NCI-H128 (cell line): ENCODE data around the gene OR6B1.
"Not testable (repeated sequence)": the region's sequence is repeated elsewhere in the genome, so short reads cannot be mapped to it uniquely, and the experiment has no call there.

Experiments
- DNase-seq: peaks from one replicate; lab custom pipeline; 2025; ENCODE audit not compliant: unreplicated experiment; lab: John Stamatoyannopoulos, UW

Gene OR6B1

DNA sequence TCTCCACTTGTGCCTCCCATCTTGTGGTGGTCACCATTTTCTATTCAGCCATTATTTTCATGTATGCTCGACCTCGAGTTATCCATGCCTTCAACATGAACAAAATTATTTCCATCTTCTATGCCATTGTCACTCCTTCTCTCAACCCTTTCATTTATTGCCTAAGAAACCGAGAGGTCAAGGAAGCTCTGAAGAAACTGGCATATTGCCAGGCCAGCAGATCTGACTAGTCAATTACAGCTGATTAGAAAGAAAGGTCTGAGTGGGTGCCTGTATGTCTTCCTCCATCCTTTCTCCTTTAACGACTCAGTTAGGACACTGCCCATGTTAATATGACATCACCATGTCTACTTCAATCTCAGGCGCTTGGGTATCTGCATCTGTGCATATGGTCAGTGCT, 4.6 kb downstream of the OR6B1 start:
- no peak for DNase-seq

GRCh38 chr7:144006029-144006691, 6.0 kb downstream of the OR6B1 start:
- no peak for DNase-seq

- DNase-seq: no peak
These were observed 6.5 kb downstream of the OR6B1 start for GRCh38 chr7:144006692-144007042.

DNA sequence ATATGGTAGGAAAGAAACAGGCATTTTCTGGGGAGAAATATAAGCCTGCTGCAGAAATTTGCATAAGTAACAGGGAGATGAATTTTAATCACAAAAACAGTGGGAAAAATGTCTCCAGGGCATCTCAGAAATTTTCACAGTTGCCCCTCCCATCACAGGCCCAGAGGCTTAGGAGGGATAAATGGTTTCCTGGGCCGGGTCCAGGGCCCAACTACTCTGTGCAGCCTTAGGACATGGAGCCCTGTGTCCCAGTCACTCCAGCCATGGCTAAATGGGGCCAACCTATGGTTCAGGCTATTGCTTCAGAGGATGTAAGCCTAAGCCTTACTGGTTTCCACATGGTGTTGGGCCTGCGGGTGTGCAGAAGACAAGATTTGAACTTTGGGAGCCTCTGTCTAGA, 9.2 kb downstream of the OR6B1 start:
- DNase-seq: no peak

DNA sequence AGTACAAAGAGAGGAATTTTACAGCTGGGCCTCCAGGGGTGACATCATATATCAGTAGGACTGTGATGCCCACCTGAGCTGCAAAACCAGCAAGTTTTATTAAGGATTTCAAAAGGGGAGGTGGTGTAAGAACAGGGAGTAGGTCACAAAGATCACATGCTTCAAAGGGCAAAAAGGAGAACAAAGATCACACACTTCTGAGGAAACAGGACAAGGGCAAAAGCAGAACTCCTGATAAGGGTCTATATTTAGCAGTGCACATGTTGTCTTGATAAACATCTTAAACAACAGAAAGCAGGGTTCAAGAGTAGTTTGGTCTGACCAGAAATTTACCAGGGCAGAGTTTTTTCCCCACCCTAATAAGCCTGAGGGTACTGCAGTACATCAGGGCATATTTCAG, 9.9 kb downstream of the OR6B1 start:
- not testable (repeated sequence) for DNase-seq

GRCh38 chr7:144010821-144011220, 10.7 kb downstream of the OR6B1 start:
- DNase-seq: not testable (repeated sequence)

DNA sequence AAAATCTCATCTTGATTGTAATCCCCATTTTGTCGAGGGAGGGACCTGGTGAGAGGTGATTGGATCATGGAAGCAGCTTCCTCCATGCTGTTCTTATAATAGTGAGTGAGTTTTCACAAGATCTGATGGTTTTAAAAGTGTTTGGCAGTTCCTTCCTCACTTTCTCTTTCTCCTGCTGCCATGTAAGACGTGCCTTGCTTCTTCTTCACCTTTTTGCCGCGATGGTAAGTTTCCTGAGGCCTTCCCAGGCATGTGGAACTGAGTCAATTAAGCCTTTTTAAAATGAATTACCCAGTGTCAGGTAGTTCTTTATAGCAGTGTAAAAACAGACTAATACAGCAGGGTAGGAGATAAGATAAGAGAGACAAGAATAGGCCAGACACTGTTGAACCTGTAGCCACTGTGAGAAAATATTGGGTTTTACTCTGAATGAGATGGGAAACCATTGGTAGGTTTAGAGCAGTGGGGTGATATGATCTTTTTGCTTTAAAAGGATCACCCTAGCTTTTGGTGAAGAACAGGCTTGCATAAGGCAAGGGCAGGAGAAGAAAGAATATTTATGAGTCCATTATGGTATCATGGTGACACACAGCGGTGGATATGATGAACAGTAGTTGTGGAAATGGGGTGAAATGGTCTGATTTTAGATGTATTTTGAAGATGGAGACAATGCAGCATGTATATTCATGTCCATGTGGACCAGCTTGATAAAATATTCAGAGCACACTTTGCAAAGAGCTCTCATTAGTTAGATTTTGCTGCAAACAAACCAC, 11.5 kb downstream of the OR6B1 start:
- no peak for DNase-seq

GRCh38 chr7:144018065-144018464, 17.9 kb downstream of the OR6B1 start:
- no peak for DNase-seq

DNA sequence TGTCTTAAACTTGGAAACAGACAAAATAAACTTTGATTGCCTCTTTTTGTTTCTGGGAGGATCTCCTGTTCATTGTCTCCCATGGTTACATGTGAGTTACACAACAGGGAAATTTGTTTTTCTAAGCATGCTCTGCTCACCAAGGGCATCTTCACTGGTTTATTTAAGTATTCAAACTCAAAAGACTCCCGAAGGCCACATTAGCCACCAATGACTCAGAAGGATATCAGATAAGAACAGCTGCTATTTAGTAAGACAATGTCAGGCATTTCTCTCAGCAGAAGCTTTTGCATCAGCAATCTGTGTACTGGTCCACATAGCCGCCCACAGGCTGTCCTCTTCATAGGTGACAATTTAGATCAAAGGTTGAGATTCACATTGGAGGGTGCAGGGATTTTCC, 19.3 kb downstream of the OR6B1 start:
- DNase-seq: no peak

DNA sequence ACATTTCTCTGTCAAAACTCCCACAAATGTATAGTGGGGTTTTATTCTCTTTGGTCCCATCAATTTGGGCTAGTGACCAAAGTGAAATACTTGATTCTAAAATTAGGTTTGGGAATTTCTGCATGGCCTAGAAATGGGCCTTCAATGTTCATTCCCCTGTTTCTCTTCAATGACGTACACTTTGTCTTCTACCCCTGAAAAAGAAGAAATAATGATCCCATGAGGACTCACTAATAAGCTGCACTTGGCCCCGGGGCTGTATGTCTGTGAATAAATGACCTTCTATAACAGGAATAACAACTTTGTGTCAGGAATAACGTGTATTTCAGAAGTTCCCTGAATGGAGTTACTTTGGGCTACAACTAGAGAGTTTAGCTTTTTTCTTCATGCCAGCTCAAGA, 20.2 kb downstream of the OR6B1 start:
- no peak for DNase-seq

GRCh38 chr7:144022169-144022568, 22.0 kb downstream of the OR6B1 start:
- DNase-seq: no peak

DNA sequence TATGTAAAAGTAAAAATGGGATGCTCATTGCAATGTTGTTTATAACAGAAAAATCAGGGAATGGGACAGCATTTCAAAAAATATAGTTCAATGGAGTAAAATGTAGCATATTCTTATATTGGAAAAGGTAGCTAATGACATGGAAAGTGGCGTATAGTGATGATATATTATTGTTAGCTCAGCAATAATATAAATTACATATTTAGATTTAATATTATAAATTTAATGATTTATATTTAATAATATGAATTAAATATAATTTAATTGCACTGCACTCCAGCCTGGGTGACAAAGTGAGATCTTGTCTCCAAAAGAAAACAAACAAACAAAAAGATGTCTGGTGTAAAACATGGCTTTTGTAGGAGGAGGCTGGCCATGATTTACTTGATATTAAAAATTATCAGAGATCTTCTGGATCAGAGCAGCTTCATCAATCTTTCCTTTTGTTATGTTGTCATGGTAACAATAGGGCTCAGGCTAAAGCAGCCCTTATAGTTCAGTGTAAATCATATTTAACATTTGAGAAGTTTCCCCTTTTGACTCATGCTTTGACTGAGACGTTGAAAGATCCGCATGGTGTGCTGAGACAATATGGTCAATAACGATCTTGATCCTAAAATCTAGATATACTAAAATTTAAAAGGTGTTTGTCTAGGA, 23.2 kb downstream of the OR6B1 start:
- no peak for DNase-seq

GRCh38 chr7:144024213-144024612, 24.1 kb downstream of the OR6B1 start:
- no peak for DNase-seq

- no peak for DNase-seq
These were observed 26.2 kb downstream of the OR6B1 start for GRCh38 chr7:144026203-144026883.

DNA sequence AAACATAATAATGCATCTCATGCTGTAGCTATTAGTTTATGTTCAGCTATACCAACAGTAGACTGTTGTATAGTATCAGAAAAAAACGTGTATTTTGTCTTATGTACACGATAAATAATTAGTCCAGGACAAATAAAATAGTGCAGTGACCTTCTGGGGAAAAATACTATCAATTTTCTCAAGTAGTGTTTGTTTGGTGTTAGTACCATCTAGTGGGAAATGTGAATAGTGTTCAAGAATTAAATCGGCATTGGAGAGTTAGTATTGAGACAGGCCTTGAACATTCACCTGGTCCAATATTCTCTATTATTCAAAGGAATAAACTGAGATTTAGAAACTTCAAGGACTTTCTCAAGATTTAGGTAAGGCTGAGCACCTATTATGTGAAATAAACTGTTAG, 26.9 kb downstream of the OR6B1 start:
- DNase-seq: no peak

GRCh38 chr7:144027974-144028373, 27.9 kb downstream of the OR6B1 start:
- no peak for DNase-seq

DNA sequence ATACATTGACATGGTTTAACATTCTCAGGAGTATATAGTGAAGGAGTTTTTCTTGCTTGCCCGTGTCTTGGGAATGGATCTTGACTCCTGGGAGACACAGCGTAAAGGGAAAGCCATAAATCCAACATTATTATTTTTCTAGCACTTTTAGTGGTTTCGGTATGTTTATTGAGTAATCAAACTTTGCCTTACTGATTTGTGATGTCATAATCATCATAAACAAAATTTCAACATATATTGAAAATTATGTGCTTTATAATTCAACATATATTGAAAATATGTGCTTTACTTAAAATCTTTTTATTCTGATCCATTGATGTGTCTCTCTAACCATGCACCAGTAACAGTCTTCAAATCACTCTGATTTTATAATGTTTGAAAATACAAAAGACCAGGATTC, 28.4 kb downstream of the OR6B1 start:
- no peak for DNase-seq

- no peak for DNase-seq
These were observed 32.4 kb downstream of the OR6B1 start for GRCh38 chr7:144032516-144032915.

DNA sequence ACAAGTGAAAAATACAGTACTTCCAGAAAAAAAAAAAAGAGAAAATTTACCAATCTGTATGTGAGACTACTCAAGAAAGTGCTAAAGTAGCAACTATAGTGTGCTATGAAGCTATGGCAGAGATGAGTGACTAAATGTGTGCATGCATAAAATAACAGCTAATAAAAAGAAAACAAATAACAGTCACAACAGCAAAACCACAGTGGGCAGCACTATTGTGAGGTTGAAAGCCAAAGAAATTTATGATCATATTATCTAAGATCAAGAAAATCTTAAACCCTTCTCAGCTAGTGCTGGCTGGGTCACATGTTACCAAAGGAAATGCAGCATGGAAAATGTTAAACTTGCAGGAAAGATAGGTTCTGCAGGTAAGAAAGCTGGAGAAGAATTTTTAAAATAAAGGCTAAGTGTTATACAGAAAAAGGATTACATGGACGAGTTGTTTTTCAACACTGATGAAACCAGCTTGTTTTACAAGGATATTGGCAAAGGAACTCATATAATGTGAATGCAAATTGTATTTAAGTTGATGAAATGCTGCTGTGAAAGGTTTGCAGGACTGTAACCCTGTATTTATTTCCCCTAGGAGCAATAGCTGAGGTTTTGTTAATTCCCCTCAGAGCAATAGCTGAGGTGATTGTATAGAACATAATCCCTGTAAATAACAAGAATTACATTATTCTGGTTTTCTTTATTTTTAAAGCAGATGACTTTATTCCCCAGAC, 33.0 kb downstream of the OR6B1 start:
- DNase-seq: no peak

DNA sequence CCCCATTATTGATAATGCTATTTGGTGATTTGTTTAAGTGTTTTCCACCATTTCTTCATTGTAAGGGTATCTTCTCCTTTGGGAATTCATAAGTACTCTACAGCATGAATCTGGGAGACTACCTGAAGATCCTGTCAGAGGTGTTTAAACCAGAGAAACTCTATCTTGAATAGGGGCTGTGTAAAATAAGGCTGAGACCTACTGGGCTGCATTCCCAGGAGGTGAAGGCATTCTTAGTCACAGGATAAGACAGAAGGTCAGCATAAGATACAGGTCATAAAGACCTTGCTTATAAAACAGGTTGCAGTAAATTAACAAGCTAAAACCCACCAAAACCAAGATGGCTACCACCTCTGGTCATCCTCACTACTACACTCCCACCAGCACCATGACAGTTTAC, 35.3 kb downstream of the OR6B1 start:
- DNase-seq: no peak

DNA sequence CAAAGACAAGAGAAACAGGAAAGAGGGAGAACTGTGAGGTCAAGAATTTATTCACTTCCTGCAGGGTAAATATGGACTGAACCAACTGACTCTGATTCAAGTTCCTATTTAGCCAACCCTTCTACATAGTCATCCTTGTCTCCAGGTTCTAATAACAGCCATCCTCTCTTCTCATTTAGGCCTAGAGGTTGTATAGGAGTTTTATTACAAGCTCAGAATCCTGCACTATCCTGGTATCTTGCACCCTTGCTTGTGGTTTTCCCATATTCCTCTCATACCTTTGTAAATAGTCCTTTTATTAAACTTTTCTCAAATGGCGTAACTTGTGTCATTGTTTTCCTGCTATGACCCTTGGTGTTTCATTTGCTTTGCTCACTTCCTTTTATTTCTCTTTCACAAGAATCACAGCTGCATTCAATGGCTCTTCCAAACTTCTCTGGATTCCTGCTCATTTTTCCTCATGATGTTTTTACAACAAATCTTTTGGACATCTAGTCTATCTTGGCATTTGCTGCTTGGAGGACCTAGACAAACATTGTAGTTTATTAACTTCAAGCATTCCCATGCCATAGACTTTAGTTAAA, 36.3 kb downstream of the OR6B1 start:
- DNase-seq: no peak
